Immature natural killer cell (primary cell): ENCODE data around the gene RBM34. TPM values are rescaled to one million over a fixed set of nuclear protein-coding genes. Genes with fewer than 3 reads are reported as not detected.

Experiments used
- DNase-seq, 3 donors: peaks; one replicate each; pipeline ENCODE4 v3.0.0; 2022; ENCODE audit warnings: mixed read lengths in 1 of 3
- H3K27ac Mint-ChIP-seq, 6 donors: one replicate each; pipeline ENCODE4 v1.8.0; 2020; ENCODE audit warnings: mixed read lengths in 6 of 6, mild to moderate bottlenecking in 5 of 6, inconsistent platforms in 4 of 6, moderate library complexity in 3 of 6
- H3K27me3 Mint-ChIP-seq, 3 donors: one replicate each; pipeline ENCODE4 v1.8.0; 2020 to 2021; ENCODE audit warnings: low read depth in 3 of 3, mild to moderate bottlenecking in 3 of 3, mixed read lengths in 3 of 3, moderate library complexity in 3 of 3, inconsistent platforms in 1 of 3
- H3K36me3 Mint-ChIP-seq, 3 donors: one replicate each; pipeline ENCODE4 v1.8.0; 2020; ENCODE audit warnings: mixed read lengths in 3 of 3, inconsistent platforms in 2 of 3, mild to moderate bottlenecking in 2 of 3
- H3K4me1 Mint-ChIP-seq, 2 donors: one replicate each; pipeline ENCODE4 v1.8.0; 2020; ENCODE audit warnings: inconsistent platforms in 2 of 2, mild to moderate bottlenecking in 2 of 2, mixed read lengths in 2 of 2, moderate library complexity in 1 of 2
- H3K4me3 Mint-ChIP-seq, 5 donors: one replicate each; pipeline ENCODE4 v1.8.0; 2020; ENCODE audit warnings: mild to moderate bottlenecking in 5 of 5, mixed read lengths in 5 of 5, inconsistent platforms in 3 of 5, moderate library complexity in 3 of 5
- H3K9me3 Mint-ChIP-seq, 6 donors: one replicate each; pipeline ENCODE4 v1.8.0; 2020; ENCODE audit warnings: mild to moderate bottlenecking in 6 of 6, mixed read lengths in 6 of 6, inconsistent platforms in 4 of 6, moderate library complexity in 3 of 6
- polyA plus RNA-seq, 3 donors: library from polyadenylated mRNA; unstranded; fragments of 300-500 nt; fragmentation: Illumina TruSeq; gene quantifications; one replicate each; pipeline ENCODE4 v1.2.3, GENCODE V29; 2021

Gene RBM34
- polyA plus RNA-seq, 3 donors from 2014 or later: 42.2 to 72.6 (median 57.7) TPM

- no peaks in the 10 kb centered on the region for H3K9me3 Mint-ChIP-seq
- peak overlapping the region; percentile 89 to 97 (median 96) for H3K27ac Mint-ChIP-seq
- peaks cover 50 to 71% of the 10 kb centered on the region in 2 donors for H3K4me1 Mint-ChIP-seq
Measured at GRCh38 chr1:235127203-235127602, 33.8 kb downstream of the RBM34 start.

GRCh38 chr1:235124665-235125064 lies 36.4 kb downstream of the RBM34 start:
- Mint-ChIP-seq H3K9me3 (no peaks in the 10 kb centered on the region), H3K4me1 (peaks cover 52 to 81% of the 10 kb centered on the region in 2 donors)

More at GRCh38 chr1:235127203-235127602, 33.8 kb downstream of the RBM34 start:
- Mint-ChIP-seq H3K4me3 (peak overlapping the region; percentile 90 to 97 (median 96)), H3K36me3 (no peaks in the 10 kb centered on the region), H3K27me3 (peaks cover 5 to 16% (median 14%) of the 10 kb centered on the region in 3 donors)
- no peak for DNase-seq

GRCh38 chr1:235124111-235124510 lies 36.9 kb downstream of the RBM34 start:
- H3K4me1 Mint-ChIP-seq: peaks cover 50 to 77% of the 10 kb centered on the region in 2 donors
- no peaks in the 10 kb centered on the region for H3K9me3 Mint-ChIP-seq
- H3K4me3 Mint-ChIP-seq: peak overlapping the region in 1 of 5 donors; percentile 56
- peaks cover 5 to 15% (median 14%) of the 10 kb centered on the region in 3 donors for H3K27me3 Mint-ChIP-seq
- peaks cover 3 to 13% (median 7%) of the 10 kb centered on the region in 3 donors for H3K36me3 Mint-ChIP-seq
- peak overlapping the region in 4 of 6 donors; percentile 50 to 87 (median 74) for H3K27ac Mint-ChIP-seq
- DNase-seq: no peak

More at GRCh38 chr1:235124665-235125064, 36.4 kb downstream of the RBM34 start:
- no peak for DNase-seq
- Mint-ChIP-seq H3K4me3 (peak overlapping the region in 1 of 5 donors; percentile 56), H3K27ac (peak overlapping the region in 4 of 6 donors; percentile 50 to 87 (median 74)), H3K36me3 (peaks cover 2 to 7% (median 3%) of the 10 kb centered on the region in 3 donors), H3K27me3 (peaks cover 5 to 16% (median 14%) of the 10 kb centered on the region in 3 donors)

GRCh38 chr1:235122348-235122747 lies 38.7 kb downstream of the RBM34 start:
- no peaks in the 10 kb centered on the region for H3K27me3 Mint-ChIP-seq
- peaks cover 3 to 23% (median 13%) of the 10 kb centered on the region in 3 donors for H3K36me3 Mint-ChIP-seq
- DNase-seq: no peak
- H3K27ac Mint-ChIP-seq: peak overlapping the region; percentile 2 to 65 (median 28)
- H3K4me3 Mint-ChIP-seq: no peak overlapping the region
- H3K4me1 Mint-ChIP-seq: peaks cover 34 to 73% of the 10 kb centered on the region in 2 donors
- H3K9me3 Mint-ChIP-seq: no peaks in the 10 kb centered on the region

- no peak for DNase-seq
- peaks cover 0 to 20% of the 10 kb centered on the region in 2 donors for H3K4me1 Mint-ChIP-seq
- H3K27ac Mint-ChIP-seq: no peak overlapping the region
- H3K9me3 Mint-ChIP-seq: no peaks in the 10 kb centered on the region
- no peak overlapping the region for H3K4me3 Mint-ChIP-seq
- peaks cover 0 to 5% (median 0%) of the 10 kb centered on the region in 3 donors for H3K27me3 Mint-ChIP-seq
- peaks cover 4 to 51% (median 10%) of the 10 kb centered on the region in 3 donors for H3K36me3 Mint-ChIP-seq
Measured at GRCh38 chr1:235113183-235113917, 47.7 kb downstream of the RBM34 start.

GRCh38 chr1:235112297-235113182 lies 48.5 kb downstream of the RBM34 start:
- Mint-ChIP-seq H3K4me3 (no peak overlapping the region), H3K27ac (peak overlapping the region in 1 of 6 donors; percentile 11), H3K36me3 (peaks cover 4 to 47% (median 10%) of the 10 kb centered on the region in 3 donors), H3K27me3 (peaks cover 0 to 8% (median 0%) of the 10 kb centered on the region in 3 donors), H3K9me3 (no peaks in the 10 kb centered on the region), H3K4me1 (peaks cover 0 to 13% of the 10 kb centered on the region in 2 donors)
- no peak for DNase-seq

GRCh38 chr1:235111107-235111506 lies 49.9 kb downstream of the RBM34 start:
- Mint-ChIP-seq H3K9me3 (no peaks in the 10 kb centered on the region), H3K4me1 (peaks cover 0 to 13% of the 10 kb centered on the region in 2 donors), H3K27me3 (peaks cover 0 to 8% (median 0%) of the 10 kb centered on the region in 3 donors), H3K27ac (peak overlapping the region in 1 of 6 donors; percentile 39), H3K36me3 (peaks cover 9 to 51% (median 10%) of the 10 kb centered on the region in 3 donors), H3K4me3 (no peak overlapping the region)
- DNase-seq: no peak

GRCh38 chr1:235108876-235109275 lies 52.2 kb downstream of the RBM34 start:
- H3K27ac Mint-ChIP-seq: peak overlapping the region in 1 of 6 donors; percentile 60
- H3K27me3 Mint-ChIP-seq: peaks cover 0 to 11% (median 2%) of the 10 kb centered on the region in 3 donors
- H3K36me3 Mint-ChIP-seq: peaks cover 9 to 44% (median 10%) of the 10 kb centered on the region in 3 donors
- H3K4me3 Mint-ChIP-seq: no peak overlapping the region
- no peaks in the 10 kb centered on the region for H3K9me3 Mint-ChIP-seq
- no peak for DNase-seq
- peaks cover 13 to 23% of the 10 kb centered on the region in 2 donors for H3K4me1 Mint-ChIP-seq

GRCh38 chr1:235108185-235108593 lies 52.9 kb downstream of the RBM34 start:
- peaks cover 6 to 37% (median 9%) of the 10 kb centered on the region in 3 donors for H3K36me3 Mint-ChIP-seq
- peak overlapping the region in 1 of 6 donors; percentile 72 for H3K27ac Mint-ChIP-seq
- no peak for DNase-seq
- peaks cover 15 to 19% of the 10 kb centered on the region in 2 donors for H3K4me1 Mint-ChIP-seq
- peaks cover 0 to 11% (median 2%) of the 10 kb centered on the region in 3 donors for H3K27me3 Mint-ChIP-seq
- no peaks in the 10 kb centered on the region for H3K9me3 Mint-ChIP-seq
- no peak overlapping the region for H3K4me3 Mint-ChIP-seq

- Mint-ChIP-seq H3K27ac (peak overlapping the region in 3 of 6 donors; percentile 17 to 39 (median 26)), H3K4me3 (no peak overlapping the region)
Measured at GRCh38 chr1:235107368-235108184, 53.5 kb downstream of the RBM34 start.

GRCh38 chr1:235106457-235106856 lies 54.6 kb downstream of the RBM34 start:
- Mint-ChIP-seq H3K9me3 (no peaks in the 10 kb centered on the region), H3K27ac (peak overlapping the region in 2 of 6 donors; percentile 45 to 51), H3K4me3 (peak overlapping the region in 1 of 5 donors; percentile 41), H3K27me3 (peaks cover 0 to 11% (median 2%) of the 10 kb centered on the region in 3 donors), H3K36me3 (peaks cover 5 to 26% (median 5%) of the 10 kb centered on the region in 3 donors), H3K4me1 (peaks cover 17 to 18% of the 10 kb centered on the region in 2 donors)
- no peak for DNase-seq

More at GRCh38 chr1:235107368-235108184, 53.5 kb downstream of the RBM34 start:
- Mint-ChIP-seq H3K36me3 (peaks cover 5 to 31% (median 5%) of the 10 kb centered on the region in 3 donors), H3K27me3 (peaks cover 0 to 11% (median 2%) of the 10 kb centered on the region in 3 donors), H3K4me1 (peaks cover 17 to 18% of the 10 kb centered on the region in 2 donors), H3K9me3 (no peaks in the 10 kb centered on the region)
- DNase-seq: no peak
